Measurements from ENCODE around the gene ECHDC3.

ECHDC3 gene

DNA sequence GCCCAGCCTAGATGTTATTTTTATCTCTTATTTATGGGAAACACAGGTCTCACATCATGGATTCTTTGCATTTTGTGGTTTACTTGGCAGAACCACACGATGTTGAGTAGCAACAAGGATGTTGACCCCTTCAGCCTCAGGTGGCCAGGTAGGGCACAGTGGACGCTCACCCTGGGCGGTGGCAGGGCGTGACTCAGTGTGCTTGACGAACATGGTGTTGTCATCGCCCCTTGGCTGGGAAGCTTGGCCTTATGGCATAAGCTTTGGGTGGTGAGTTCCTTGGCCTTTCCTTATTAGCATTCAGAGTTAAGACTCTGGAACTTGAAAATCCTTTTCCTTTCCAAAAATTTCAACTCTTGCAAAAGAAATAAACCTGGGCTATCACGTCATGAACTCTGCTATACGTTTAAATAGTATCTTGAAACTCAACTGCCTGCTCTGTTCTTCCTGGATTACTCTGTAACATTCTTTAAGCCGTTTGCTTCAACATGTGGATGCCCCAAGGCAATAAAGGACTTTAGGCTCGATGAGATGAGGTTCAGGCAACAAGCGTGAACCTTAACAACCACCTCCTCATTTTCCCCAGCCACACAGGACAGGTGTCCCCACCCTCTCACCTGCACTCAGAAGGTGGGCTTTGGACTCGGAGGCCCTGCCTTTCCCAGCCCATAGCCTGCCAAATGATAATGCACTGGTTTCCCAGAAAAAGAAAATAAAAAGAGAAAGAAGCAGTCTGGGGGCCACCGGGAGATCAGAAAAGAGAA is 22.5 kb upstream of the ECHDC3 start:
- TF ChIP-seq TAF1 (IDR thresholded peaks at IDR 0.05; ENCODE audit: borderline replicate concordance, insufficient read depth, low read length): no peak
- no peak for TF ChIP-seq POLR2AphosphoS5 (IDR thresholded peaks at IDR 0.05; ENCODE audit: low read depth, low read length)
- TF ChIP-seq, protein P1, sequence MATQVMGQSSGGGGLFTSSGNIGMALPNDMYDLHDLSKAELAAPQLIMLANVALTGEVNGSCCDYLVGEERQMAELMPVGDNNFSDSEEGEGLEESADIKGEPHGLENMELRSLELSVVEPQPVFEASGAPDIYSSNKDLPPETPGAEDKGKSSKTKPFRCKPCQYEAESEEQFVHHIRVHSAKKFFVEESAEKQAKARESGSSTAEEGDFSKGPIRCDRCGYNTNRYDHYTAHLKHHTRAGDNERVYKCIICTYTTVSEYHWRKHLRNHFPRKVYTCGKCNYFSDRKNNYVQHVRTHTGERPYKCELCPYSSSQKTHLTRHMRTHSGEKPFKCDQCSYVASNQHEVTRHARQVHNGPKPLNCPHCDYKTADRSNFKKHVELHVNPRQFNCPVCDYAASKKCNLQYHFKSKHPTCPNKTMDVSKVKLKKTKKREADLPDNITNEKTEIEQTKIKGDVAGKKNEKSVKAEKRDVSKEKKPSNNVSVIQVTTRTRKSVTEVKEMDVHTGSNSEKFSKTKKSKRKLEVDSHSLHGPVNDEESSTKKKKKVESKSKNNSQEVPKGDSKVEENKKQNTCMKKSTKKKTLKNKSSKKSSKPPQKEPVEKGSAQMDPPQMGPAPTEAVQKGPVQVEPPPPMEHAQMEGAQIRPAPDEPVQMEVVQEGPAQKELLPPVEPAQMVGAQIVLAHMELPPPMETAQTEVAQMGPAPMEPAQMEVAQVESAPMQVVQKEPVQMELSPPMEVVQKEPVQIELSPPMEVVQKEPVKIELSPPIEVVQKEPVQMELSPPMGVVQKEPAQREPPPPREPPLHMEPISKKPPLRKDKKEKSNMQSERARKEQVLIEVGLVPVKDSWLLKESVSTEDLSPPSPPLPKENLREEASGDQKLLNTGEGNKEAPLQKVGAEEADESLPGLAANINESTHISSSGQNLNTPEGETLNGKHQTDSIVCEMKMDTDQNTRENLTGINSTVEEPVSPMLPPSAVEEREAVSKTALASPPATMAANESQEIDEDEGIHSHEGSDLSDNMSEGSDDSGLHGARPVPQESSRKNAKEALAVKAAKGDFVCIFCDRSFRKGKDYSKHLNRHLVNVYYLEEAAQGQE (IDR thresholded peaks at IDR 0.05; ENCODE audit: insufficient read depth in 1 of 2, low read depth in 2 of 2, low read length in 2 of 2): no peak
- TF ChIP-seq SIN3A (IDR thresholded peaks at IDR 0.05; ENCODE audit: borderline replicate concordance, insufficient read depth, low read length): no peak
- no peak for TF ChIP-seq FOXP2 (optimal IDR thresholded peaks at IDR 0.05; ENCODE audit: borderline replicate concordance, extremely low read depth, extremely low read length, insufficient read depth)

DNA sequence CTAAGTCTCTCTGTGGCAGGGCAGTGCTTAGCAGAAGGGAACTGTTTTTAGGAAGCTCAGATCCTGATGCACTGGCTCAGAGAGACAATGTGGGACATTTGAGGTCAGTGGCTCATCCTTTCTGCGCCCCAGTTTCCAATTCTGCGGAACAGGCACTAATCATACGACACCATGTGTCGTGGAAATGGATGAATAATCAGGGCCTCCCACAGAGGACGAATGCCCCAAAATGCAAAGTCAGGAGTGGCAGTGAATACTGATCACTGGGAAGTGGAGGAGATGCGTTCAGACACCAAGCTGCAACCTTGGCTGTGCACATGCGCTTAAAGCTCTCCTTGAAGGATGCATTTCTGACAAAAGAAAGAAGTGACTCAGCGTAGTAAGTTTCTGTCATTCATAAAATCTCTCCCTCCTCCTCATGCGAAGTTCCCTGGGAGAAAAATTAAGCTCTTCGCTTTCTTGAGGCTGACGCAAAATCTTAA is 21.9 kb upstream of the ECHDC3 start:
- no peak for TF ChIP-seq TAF1 (IDR thresholded peaks at IDR 0.05; ENCODE audit: borderline replicate concordance, insufficient read depth, low read length)
- TF ChIP-seq SIN3A (IDR thresholded peaks at IDR 0.05; ENCODE audit: borderline replicate concordance, insufficient read depth, low read length): no peak
- TF ChIP-seq, protein P1 (IDR thresholded peaks at IDR 0.05; ENCODE audit: insufficient read depth in 1 of 2, low read depth in 2 of 2, low read length in 2 of 2): no peak
- no peak for TF ChIP-seq FOXP2 (optimal IDR thresholded peaks at IDR 0.05; ENCODE audit: borderline replicate concordance, extremely low read depth, extremely low read length, insufficient read depth)
- no peak for TF ChIP-seq POLR2AphosphoS5 (IDR thresholded peaks at IDR 0.05; ENCODE audit: low read depth, low read length)

DNA sequence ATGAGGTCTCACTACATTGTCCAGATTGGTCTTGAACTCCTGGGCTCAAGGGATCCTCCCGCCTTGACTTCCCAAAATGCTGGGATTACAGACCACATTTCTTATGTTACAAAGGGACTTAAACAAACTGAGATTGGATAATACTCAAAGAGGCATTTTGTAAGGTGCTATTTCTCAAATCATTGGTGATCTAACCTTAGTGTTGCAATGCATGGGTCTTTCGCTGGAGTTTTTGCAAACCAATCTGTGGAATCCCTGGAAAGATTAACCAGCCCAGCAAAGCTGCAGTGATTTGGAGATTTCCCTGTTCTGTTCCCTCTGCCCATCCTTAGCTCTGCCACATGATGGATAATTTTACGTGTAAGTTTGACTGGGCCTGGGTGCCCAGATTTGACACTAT is 20.4 kb upstream of the ECHDC3 start:
- TF ChIP-seq, protein P1 (IDR thresholded peaks at IDR 0.05; ENCODE audit: insufficient read depth in 1 of 2, low read depth in 2 of 2, low read length in 2 of 2): no peak
- TF ChIP-seq TAF1 (IDR thresholded peaks at IDR 0.05; ENCODE audit: borderline replicate concordance, insufficient read depth, low read length) (no peak), POLR2AphosphoS5 (IDR thresholded peaks at IDR 0.05; ENCODE audit: low read depth, low read length) (no peak), FOXP2 (optimal IDR thresholded peaks at IDR 0.05; ENCODE audit: borderline replicate concordance, extremely low read depth, extremely low read length, insufficient read depth) (no peak), SIN3A (IDR thresholded peaks at IDR 0.05; ENCODE audit: borderline replicate concordance, insufficient read depth, low read length) (no peak)

DNA sequence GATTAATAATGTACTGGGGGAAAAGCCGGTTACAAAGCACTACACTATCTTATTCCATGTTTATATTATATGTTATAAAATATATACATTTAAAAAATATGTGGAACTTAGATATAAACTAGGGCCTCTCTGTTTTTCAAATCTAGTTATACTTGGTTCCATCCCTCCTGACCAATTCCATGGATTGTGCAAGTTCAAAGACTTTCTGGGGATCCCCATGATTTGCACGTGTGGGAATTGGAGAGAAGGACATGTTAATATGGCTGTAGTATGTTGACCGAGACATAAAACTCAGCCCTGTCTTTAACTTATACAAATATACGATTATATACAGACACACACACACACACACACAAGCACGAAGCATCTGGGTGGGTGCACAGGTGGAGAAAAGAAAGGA is 18.8 kb upstream of the ECHDC3 start:
- TF ChIP-seq SIN3A (IDR thresholded peaks at IDR 0.05; ENCODE audit: borderline replicate concordance, insufficient read depth, low read length): no peak
- TF ChIP-seq TAF1 (IDR thresholded peaks at IDR 0.05; ENCODE audit: borderline replicate concordance, insufficient read depth, low read length): no peak
- no peak for TF ChIP-seq FOXP2 (optimal IDR thresholded peaks at IDR 0.05; ENCODE audit: borderline replicate concordance, extremely low read depth, extremely low read length, insufficient read depth)
- TF ChIP-seq, protein P1 (IDR thresholded peaks at IDR 0.05; ENCODE audit: insufficient read depth in 1 of 2, low read depth in 2 of 2, low read length in 2 of 2): no peak
- TF ChIP-seq POLR2AphosphoS5 (IDR thresholded peaks at IDR 0.05; ENCODE audit: low read depth, low read length): no peak

Data from PFSK-1 (cell line).